ENCODE results near the gene ENOX1.

Gene ENOX1

DNA sequence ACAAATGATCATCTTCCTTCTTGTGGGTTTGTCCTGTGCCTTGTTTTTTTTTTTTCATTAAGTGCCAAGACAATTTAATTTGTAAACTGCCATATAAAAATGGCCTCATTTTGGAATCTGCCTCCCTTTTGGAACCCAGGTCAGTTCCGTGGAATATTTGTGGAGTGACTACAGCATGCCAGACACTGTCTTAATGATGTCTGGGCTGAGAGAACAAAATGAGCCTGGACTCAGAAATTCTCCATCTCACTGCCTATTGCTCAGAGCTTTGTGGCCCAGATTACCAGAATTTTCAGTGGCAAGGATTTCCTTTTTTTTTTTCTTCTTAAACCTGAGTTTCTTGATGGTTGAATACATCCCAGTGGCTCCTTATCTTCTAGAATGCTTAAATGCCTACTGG, 340.6 kb downstream of the ENOX1 start:
- no peak overlapping the region for H3K4me3 ChIP-seq (ENCODE audit: low read depth, low read length)
- TF ChIP-seq, protein P1, sequence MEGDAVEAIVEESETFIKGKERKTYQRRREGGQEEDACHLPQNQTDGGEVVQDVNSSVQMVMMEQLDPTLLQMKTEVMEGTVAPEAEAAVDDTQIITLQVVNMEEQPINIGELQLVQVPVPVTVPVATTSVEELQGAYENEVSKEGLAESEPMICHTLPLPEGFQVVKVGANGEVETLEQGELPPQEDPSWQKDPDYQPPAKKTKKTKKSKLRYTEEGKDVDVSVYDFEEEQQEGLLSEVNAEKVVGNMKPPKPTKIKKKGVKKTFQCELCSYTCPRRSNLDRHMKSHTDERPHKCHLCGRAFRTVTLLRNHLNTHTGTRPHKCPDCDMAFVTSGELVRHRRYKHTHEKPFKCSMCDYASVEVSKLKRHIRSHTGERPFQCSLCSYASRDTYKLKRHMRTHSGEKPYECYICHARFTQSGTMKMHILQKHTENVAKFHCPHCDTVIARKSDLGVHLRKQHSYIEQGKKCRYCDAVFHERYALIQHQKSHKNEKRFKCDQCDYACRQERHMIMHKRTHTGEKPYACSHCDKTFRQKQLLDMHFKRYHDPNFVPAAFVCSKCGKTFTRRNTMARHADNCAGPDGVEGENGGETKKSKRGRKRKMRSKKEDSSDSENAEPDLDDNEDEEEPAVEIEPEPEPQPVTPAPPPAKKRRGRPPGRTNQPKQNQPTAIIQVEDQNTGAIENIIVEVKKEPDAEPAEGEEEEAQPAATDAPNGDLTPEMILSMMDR (IDR thresholded peaks at IDR 0.05; ENCODE audit: low read depth, low read length) = no peak

DNA sequence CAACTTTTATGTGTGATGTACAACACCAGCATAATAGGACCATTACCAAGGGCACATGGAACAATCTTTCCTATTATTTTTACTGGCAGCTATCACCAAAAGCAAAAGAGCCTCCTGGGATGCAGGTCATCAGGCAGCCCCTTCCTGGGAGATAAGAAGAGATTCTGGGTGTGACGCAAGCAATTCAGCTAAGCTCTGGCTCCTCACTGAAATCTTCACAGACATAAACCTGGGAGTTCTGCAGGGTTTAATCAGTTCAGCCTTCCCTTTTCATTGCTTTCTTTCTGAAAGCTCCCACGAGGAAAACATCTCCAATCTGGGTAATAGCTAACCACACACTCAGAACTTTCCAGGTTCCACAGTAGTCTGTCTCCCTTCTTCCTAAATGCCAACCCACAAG, 341.1 kb downstream of the ENOX1 start:
- no peak overlapping the region for H3K4me3 ChIP-seq (ENCODE audit: low read depth, low read length)
- TF ChIP-seq, protein P1 (IDR thresholded peaks at IDR 0.05; ENCODE audit: low read depth, low read length) = no peak

DNA sequence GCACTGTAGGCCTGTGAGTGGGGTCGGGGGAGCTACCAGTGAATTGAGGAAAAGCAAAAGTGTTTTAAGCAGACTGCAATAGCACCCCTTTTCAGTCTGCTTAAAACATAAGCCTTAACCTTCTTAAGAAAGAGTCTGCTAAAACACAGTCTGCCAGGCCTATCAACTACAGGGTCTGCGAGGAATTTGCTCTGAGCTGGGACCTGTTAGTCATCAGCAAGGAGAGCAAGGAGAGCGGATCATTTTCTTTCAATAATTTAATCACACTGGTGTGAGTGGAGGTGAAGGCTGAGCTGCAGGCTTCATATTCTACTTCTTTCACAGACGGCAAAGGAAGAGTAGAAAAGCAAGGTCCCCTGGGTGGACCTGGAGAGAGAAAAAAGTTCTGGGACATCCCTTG, 342.7 kb downstream of the ENOX1 start:
- TF ChIP-seq, protein P1 (IDR thresholded peaks at IDR 0.05; ENCODE audit: low read depth, low read length) = no peak

DNA sequence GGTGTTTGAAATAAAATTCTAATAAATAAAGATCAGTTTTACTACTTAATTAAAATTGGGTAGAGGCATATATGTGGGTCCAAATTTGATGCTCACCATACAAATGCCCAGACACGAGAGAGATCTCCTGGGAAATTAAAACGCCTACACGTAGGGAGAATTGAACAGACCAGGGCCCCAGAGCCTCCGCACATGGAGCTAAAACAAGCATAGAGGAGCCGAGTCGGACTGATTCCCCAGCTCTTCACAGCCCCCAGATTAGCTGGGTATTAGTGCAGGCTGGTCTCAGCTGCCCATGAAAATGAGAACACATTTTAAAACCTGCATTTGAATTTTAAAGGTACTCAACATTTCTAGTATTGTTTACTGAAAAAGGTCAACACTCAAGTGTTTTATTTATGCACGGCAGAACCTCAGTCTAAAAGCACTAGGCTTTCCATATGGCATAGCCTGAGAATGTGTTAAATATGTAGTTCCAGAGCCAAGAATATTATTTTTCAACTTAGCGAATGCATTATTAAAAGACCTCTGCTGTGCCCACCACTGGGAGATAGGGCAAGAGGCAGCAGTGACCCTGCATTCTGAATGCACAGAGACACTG, 344.8 kb downstream of the ENOX1 start:
- TF ChIP-seq, protein P1 (IDR thresholded peaks at IDR 0.05; ENCODE audit: low read depth, low read length) = no peak
- no peak overlapping the region for H3K4me3 ChIP-seq (ENCODE audit: low read depth, low read length)

More for the DNA sequence above, 342.7 kb downstream of the ENOX1 start:
- no peak overlapping the region for H3K4me3 ChIP-seq (ENCODE audit: low read depth, low read length)

DNA sequence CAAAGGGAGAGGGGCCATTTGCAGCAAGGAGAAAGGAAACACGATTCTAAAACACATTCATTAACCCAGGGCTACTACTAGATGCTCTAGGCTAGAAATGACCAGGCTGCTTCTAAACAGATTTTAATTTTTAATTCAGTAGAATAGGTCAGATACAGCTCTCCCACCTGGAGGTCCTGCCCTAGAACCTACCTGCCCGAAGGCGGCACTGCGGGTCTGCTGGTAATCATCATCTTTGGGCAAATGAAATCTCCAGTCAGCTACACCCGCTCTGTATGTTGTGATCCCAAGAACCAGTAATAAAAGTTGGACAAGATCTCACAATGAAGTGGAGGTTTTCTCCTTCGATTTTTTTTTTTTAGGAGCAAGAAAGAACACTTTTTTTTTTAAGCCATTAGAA, 345.3 kb downstream of the ENOX1 start:
- TF ChIP-seq, protein P1 (IDR thresholded peaks at IDR 0.05; ENCODE audit: low read depth, low read length) = no peak
- no peak overlapping the region for H3K4me3 ChIP-seq (ENCODE audit: low read depth, low read length)

DNA sequence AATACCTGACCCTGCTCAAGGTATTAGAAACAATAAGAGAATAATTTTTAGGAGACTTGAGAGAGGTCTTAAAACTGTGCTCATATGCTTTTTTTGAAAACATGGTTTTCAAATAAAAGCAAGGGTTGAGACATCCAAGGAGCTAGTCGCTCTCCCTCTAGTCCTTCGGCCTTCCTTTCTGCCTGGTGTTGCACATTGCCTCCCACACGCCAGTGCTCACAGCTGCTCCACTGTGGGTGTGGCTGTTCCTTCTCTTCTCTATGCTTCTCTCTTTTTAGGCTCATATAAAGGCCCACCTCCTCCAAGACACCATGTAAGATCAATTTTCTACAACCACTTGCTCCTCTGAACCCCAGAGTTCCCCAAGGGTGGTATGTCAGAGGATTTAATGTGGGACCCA, 352.6 kb downstream of the ENOX1 start:
- TF ChIP-seq, protein P1 (IDR thresholded peaks at IDR 0.05; ENCODE audit: low read depth, low read length) = no peak
- H3K4me3 ChIP-seq (ENCODE audit: low read depth, low read length) = no peak overlapping the region

DNA sequence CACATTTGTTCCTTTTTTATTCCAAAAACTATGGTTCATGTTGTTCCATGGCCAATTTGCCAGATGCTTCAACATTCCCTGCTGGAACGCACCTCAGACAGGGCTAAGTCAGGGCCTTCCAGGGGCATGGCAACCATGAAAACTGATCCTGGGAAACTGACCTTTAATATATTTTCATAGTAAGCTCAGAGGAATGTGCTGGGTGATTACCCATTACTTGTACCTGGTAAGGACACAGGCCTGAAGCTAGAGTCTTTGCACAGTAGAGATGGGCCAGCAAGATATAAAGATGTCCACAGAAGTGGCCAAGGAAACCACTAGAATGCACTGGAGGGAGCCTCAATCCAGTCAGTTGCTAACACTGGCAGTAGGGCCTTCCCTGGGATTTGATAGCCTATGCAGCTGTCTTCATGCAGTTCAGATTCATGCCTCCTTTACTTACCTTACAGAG, 353.1 kb downstream of the ENOX1 start:
- TF ChIP-seq, protein P1 (IDR thresholded peaks at IDR 0.05; ENCODE audit: low read depth, low read length) = no peak
- H3K4me3 ChIP-seq (ENCODE audit: low read depth, low read length) = no peak overlapping the region
